ENCODE results near the gene USP34.
"Not testable (repeated sequence)": the region's sequence is repeated elsewhere in the genome, so short reads cannot be mapped to it uniquely, and the experiment has no call there.

DNA sequence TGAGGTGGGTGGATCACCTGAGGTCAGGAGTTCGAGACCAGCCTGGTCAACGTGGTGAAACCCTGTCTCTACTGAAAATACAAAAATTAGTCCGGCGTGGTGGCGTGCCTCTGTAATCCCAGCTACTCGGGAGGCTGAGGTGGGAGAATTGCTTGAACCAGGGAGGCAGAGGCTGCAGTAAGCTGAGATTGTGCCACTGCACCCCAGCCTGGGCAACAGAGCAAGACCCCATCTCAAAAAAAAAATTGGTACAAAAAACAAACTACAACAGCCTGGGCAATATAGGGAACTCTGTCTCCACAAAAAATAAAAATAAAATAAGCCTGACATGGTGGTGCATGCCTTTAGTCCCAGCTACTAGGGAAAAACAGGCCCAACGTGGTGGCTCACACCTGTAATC lies 305.8 kb downstream of the USP34 start:
- TF ChIP-seq, protein P1, sequence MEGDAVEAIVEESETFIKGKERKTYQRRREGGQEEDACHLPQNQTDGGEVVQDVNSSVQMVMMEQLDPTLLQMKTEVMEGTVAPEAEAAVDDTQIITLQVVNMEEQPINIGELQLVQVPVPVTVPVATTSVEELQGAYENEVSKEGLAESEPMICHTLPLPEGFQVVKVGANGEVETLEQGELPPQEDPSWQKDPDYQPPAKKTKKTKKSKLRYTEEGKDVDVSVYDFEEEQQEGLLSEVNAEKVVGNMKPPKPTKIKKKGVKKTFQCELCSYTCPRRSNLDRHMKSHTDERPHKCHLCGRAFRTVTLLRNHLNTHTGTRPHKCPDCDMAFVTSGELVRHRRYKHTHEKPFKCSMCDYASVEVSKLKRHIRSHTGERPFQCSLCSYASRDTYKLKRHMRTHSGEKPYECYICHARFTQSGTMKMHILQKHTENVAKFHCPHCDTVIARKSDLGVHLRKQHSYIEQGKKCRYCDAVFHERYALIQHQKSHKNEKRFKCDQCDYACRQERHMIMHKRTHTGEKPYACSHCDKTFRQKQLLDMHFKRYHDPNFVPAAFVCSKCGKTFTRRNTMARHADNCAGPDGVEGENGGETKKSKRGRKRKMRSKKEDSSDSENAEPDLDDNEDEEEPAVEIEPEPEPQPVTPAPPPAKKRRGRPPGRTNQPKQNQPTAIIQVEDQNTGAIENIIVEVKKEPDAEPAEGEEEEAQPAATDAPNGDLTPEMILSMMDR (IDR thresholded peaks at IDR 0.05; ENCODE audit: low read depth, low read length, missing input control) = not testable (repeated sequence)
- not testable (repeated sequence) for TF ChIP-seq SP1 (IDR thresholded peaks at IDR 0.05); YY1 (IDR thresholded peaks at IDR 0.05); GABPA (IDR thresholded peaks at IDR 0.05 in 1 of 2, conservative IDR thresholded peaks at IDR 0.05 in 1 of 2); TAF1 (conservative IDR thresholded peaks at IDR 0.05); RAD21 (IDR thresholded peaks at IDR 0.05)
- TF ChIP-seq, protein P2, sequence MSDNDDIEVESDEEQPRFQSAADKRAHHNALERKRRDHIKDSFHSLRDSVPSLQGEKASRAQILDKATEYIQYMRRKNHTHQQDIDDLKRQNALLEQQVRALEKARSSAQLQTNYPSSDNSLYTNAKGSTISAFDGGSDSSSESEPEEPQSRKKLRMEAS (IDR thresholded peaks at IDR 0.05) = not testable (repeated sequence)

All from liver (tissue), 3 donors.